ENCODE data around the gene TNFAIP8.

- TF ChIP-seq PRDM15 (CRISPR knock-in tag; IDR thresholded peaks at IDR 0.05) (no peak), NR2F1 (conservative IDR thresholded peaks at IDR 0.05) (no peak), USF2 (IDR thresholded peaks at IDR 0.05; ENCODE audit: borderline replicate concordance, low read depth, low read length) (no peak), EP300 (IDR thresholded peaks at IDR 0.05; ENCODE audit: borderline replicate concordance in 1 of 2, control insufficient read depth in 1 of 2, low read depth in 2 of 2, low read length in 2 of 2) (no peak), NR2C1 (IDR thresholded peaks at IDR 0.05) (no peak), EZH2 (IDR thresholded peaks at IDR 0.05; ENCODE audit: borderline replicate concordance, control insufficient read depth, low read depth, low read length) (no peak)
- TF ChIP-seq, protein P1, sequence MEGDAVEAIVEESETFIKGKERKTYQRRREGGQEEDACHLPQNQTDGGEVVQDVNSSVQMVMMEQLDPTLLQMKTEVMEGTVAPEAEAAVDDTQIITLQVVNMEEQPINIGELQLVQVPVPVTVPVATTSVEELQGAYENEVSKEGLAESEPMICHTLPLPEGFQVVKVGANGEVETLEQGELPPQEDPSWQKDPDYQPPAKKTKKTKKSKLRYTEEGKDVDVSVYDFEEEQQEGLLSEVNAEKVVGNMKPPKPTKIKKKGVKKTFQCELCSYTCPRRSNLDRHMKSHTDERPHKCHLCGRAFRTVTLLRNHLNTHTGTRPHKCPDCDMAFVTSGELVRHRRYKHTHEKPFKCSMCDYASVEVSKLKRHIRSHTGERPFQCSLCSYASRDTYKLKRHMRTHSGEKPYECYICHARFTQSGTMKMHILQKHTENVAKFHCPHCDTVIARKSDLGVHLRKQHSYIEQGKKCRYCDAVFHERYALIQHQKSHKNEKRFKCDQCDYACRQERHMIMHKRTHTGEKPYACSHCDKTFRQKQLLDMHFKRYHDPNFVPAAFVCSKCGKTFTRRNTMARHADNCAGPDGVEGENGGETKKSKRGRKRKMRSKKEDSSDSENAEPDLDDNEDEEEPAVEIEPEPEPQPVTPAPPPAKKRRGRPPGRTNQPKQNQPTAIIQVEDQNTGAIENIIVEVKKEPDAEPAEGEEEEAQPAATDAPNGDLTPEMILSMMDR (IDR thresholded peaks at IDR 0.05 in 2 of 3, conservative IDR thresholded peaks at IDR 0.05 in 1 of 3; ENCODE audit: control insufficient read depth in 2 of 3, extremely low read depth in 1 of 3, insufficient read depth in 1 of 3, low read depth in 3 of 3, low read length in 3 of 3), result no peak
Observed at GRCh38 chr5:119398727-119399466, 43.1 kb downstream of the TNFAIP8 start.

Measured in GM12878 (cell line).